Subcutaneous abdominal adipose tissue (tissue), 5 donors: ENCODE measurements around the gene MAGI3.
"Not testable (repeated sequence)": the region's sequence is repeated elsewhere in the genome, so short reads cannot be mapped to it uniquely, and the experiment has no call there.

Experiments used
- H3K27ac ChIP-seq: one replicate; pipeline ENCODE4 v1.7.0; 2013; ENCODE audit warnings: low read depth, mild to moderate bottlenecking, inconsistent platforms, low read length, moderate library complexity
- H3K27me3 ChIP-seq, 5 donors: one replicate each; pipeline ENCODE4 v1.7.0; 2013; ENCODE audit warnings: low read length in 5 of 5, inconsistent platforms in 1 of 5; ENCODE audit not compliant: control insufficient read depth in 5 of 5, insufficient read depth in 4 of 5
- H3K36me3 ChIP-seq, 5 donors: one replicate each; pipeline ENCODE4 v1.7.0; 2013; ENCODE audit warnings: low read length in 5 of 5; ENCODE audit not compliant: control insufficient read depth in 5 of 5, insufficient read depth in 5 of 5
- H3K4me1 ChIP-seq, 5 donors: one replicate each; pipeline ENCODE4 v1.7.0; 2013; ENCODE audit warnings: low read length in 5 of 5, mild to moderate bottlenecking in 3 of 5, moderate library complexity in 1 of 5; ENCODE audit not compliant: control insufficient read depth in 5 of 5, insufficient read depth in 5 of 5
- H3K4me3 ChIP-seq, 5 donors: one replicate each; pipeline ENCODE4 v1.7.0; 2013; ENCODE audit warnings: low read length in 5 of 5, low read depth in 1 of 5
- H3K9ac ChIP-seq, 5 donors: one replicate each; pipeline ENCODE4 v1.7.0; 2013; ENCODE audit warnings: low read length in 5 of 5, mild to moderate bottlenecking in 4 of 5, moderate library complexity in 3 of 5
- H3K9me3 ChIP-seq, 5 donors: one replicate each; pipeline ENCODE4 v1.7.0; 2013; ENCODE audit warnings: low read length in 5 of 5; ENCODE audit not compliant: control insufficient read depth in 5 of 5
- donor health status: healthy.
- donor health status: healthy.
- donor health status: healthy.
- donor health status: healthy.
- donor health status: healthy.

The MAGI3 gene

DNA sequence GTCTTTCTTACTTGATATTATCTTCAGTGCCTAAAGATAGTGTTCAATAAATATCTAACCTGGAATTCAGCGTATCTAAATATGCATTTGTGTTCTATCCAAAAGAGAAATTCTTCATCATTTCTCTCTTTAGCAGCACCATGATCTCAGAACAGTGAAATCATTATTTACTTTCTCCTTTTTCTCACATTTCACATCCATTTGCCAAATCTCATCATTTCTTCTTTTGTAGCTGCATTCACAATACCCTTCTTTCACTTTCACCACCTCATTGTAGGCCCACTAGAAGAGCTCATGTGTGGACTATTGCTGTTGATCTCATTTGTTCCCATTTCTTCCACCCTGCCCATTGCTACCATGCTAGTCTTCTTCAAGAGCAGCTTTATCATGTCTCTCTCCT is 191.0 kb downstream of the MAGI3 start:
- Histone ChIP-seq H3K4me1 (no peaks in the 10 kb centered on the region), H3K4me3 (no peak overlapping the region), H3K36me3 (peaks cover 0 to 10% (median 0%) of the 10 kb centered on the region in 5 donors), H3K27ac (no peak overlapping the region), H3K27me3 (no peaks in the 10 kb centered on the region), H3K9me3 (no peaks in the 10 kb centered on the region), H3K9ac (no peak overlapping the region)

DNA sequence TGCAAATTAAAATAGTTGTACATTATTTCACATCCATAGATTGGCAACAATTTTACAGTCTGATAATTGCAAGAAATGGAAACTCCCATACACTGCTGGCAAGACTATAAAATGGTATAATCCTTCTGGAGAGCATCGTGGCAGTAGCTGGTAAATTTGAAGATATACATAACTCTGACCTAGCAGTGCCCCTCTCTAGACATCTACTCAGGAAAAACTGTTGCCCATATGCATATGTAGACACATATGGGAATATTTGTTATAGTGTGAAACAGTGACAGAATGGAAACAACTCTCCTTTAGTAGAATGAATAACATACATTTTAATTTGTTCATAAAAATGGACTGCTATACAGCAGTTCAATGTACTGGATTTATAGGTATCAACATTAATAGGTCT is 191.8 kb downstream of the MAGI3 start:
- Histone ChIP-seq H3K27ac (no peak overlapping the region), H3K9ac (no peak overlapping the region), H3K27me3 (no peaks in the 10 kb centered on the region), H3K4me1 (no peaks in the 10 kb centered on the region), H3K36me3 (peaks cover 0 to 17% (median 0%) of the 10 kb centered on the region in 5 donors), H3K9me3 (no peaks in the 10 kb centered on the region), H3K4me3 (no peak overlapping the region)

DNA sequence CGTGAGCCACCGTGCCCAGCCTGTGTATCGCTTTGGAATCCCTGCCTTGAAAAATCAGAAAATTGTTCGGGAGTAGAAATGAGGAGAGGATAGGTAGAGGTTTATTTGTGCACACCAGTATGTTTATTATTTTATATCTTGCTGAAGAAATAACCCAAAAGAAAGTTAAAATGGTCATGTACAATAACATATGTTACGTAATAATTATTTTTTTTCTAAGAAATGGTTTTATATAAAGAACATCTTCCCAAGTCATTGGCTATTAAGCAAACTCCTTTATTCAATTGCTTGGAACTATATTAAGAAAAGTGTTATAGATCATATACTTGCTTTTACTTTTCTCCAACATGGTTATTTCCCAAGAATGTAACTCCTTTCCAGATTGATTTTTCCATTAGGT is 197.2 kb downstream of the MAGI3 start:
- peaks cover 0 to 18% (median 0%) of the 10 kb centered on the region in 5 donors for H3K36me3 ChIP-seq
- H3K9me3 ChIP-seq, result no peaks in the 10 kb centered on the region
- no peak overlapping the region for H3K4me3 ChIP-seq
- H3K4me1 ChIP-seq, result no peaks in the 10 kb centered on the region
- H3K9ac ChIP-seq, result no peak overlapping the region
- no peaks in the 10 kb centered on the region for H3K27me3 ChIP-seq
- H3K27ac ChIP-seq, result no peak overlapping the region

DNA sequence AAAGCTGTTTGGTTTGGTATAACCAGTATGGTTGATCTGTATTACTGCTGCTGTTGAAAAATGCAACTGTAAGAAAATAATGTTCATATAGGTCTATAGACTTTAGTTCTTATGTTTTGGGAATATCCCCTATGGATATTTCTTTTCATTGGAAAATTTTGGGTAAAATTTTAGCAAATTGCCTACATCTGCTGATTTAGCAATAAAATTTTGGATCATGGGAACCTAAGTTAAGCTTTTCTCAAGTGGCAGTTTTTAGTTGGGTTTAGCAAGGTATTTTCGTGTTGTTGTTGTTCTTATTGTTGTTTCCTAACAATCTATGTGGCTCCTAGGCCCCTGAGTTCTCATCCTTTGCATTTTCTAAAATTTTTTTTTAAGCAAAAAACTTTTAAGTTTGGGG is 201.9 kb downstream of the MAGI3 start:
- Histone ChIP-seq H3K4me3 (no peak overlapping the region), H3K9ac (no peak overlapping the region), H3K27ac (no peak overlapping the region), H3K4me1 (no peaks in the 10 kb centered on the region), H3K36me3 (peaks cover 2 to 34% (median 15%) of the 10 kb centered on the region in 5 donors), H3K27me3 (no peaks in the 10 kb centered on the region), H3K9me3 (peaks cover 0 to 4% (median under 1%) of the 10 kb centered on the region in 5 donors)

DNA sequence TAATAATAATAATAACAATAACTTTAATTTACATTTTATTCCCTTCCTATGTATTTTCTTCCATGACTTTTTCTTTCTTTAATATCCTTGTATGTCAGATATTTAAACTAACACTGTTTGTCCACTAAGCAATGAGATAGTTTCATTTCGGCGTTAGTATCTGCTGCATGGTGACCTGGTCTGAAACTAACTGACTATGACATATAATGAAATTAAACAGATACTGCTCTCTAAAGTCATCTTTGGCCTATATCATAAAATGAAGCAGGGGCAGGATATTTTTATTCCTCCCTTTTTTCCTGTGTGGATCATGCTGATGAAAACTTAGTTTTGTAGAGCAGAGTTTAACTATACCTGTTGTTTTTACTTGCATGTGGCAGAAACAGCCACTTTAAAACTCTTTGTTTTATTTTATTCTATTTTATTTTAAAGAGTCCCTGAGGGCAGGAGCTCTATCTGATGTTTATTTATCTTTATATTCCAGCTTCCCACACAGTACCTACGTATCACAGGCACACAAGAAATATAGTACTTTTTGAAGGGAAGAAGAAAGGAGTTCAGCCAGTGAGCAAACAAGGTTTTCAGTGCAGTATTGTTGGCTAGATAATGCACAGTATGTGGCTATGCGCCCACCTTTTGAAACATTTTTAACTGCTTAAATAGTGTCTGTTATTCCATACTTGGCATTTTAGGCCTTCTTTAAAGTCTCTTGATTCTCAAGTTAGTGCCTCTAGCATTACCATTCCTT is 203.4 kb downstream of the MAGI3 start:
- H3K4me1 ChIP-seq, result no peaks in the 10 kb centered on the region
- peaks cover 2 to 32% (median 21%) of the 10 kb centered on the region in 5 donors for H3K36me3 ChIP-seq
- H3K27me3 ChIP-seq, result no peaks in the 10 kb centered on the region
- no peak overlapping the region for H3K27ac ChIP-seq
- peaks cover 4 to 9% (median 6%) of the 10 kb centered on the region in 5 donors for H3K9me3 ChIP-seq
- no peak overlapping the region for H3K4me3 ChIP-seq
- no peak overlapping the region for H3K9ac ChIP-seq

DNA sequence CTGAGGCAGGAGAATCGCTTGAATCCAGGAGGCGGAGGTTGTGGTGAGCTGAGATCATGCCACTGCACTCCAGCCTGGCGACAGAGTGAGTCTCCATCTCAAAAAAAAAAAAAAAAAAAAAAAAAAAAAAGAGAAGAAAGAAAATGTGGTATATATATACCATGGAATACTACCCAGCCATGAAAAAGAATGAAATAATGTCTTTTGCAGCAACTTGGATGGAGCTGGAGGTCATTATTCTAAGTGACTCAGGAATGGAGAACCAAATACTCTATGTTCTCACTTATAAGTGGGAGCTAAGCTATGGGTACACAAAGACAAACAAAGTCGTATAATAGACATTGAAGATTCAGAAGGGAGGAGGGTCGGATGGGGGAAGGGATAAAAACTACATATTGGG is 214.2 kb downstream of the MAGI3 start:
- H3K27me3 ChIP-seq, H3K4me1 ChIP-seq, H3K27ac ChIP-seq, H3K4me3 ChIP-seq, H3K36me3 ChIP-seq, H3K9me3 ChIP-seq, H3K9ac ChIP-seq: not testable (repeated sequence)

DNA sequence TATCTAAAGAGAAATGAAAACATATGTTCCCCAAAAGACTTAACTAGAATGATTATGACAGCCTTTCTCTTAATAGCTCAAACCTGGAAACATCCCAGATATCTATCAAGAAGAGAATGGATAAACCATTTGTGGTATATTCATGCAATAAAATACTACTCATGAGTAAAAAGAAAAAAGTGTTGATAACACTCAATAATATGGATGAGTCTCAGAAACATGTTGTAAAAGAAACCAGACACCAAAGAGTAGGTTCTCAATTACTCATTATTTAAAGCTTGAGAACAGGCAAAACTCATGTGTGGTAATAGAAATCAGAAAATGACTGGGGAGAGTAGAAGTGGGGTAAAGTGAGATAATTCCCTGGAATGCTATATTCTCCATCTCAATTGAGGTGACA is 214.8 kb downstream of the MAGI3 start:
- H3K27me3 ChIP-seq, result no peaks in the 10 kb centered on the region
- H3K4me3 ChIP-seq, result no peak overlapping the region
- H3K9me3 ChIP-seq, result no peaks in the 10 kb centered on the region
- no peak overlapping the region for H3K9ac ChIP-seq
- H3K4me1 ChIP-seq, result no peaks in the 10 kb centered on the region
- no peaks in the 10 kb centered on the region for H3K36me3 ChIP-seq
- H3K27ac ChIP-seq, result no peak overlapping the region

DNA sequence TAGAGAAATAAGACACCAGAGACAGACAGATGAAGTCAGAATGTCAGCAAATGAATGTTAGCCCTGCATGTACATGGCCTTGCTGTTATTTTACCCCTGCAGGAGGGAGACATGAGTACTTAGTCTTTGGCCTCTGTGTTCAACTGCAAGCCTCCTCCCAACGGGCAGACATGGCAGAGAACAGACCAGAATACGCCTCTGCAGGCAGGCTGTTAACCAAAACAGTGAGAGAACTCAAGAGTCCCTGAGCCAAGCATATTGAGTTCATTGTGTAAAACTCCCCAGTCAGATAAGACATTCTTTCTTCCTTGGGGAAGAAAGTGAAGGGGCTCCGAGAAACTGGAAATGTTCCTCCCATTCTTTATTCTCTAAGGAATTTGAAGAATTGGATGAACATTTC is 218.1 kb downstream of the MAGI3 start:
- Histone ChIP-seq H3K36me3 (no peaks in the 10 kb centered on the region), H3K4me3 (no peak overlapping the region), H3K9ac (no peak overlapping the region), H3K9me3 (no peaks in the 10 kb centered on the region), H3K27me3 (no peaks in the 10 kb centered on the region), H3K27ac (no peak overlapping the region), H3K4me1 (no peaks in the 10 kb centered on the region)

DNA sequence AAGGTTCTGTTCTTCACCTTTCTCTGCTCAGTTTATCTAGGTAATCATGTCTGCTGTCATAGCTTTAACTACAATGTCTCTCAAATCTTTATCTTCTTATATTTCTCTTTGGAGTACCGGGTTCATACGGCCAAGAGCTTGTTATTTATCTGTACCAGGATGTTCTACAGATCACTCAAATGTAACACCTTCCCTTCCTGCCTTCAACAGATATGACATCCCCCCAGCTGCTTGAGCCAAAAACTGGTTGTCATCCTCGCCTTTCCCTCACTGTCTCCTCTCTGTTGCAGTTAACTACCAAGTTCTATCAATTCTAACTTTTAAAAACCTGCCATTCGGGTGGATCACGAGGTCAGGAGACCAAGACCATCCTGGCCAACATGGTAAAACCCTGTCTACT is 220.1 kb downstream of the MAGI3 start:
- peaks cover 0 to 4% (median 0%) of the 10 kb centered on the region in 5 donors for H3K4me1 ChIP-seq
- H3K9ac ChIP-seq, result no peak overlapping the region
- H3K27ac ChIP-seq, result no peak overlapping the region
- no peaks in the 10 kb centered on the region for H3K9me3 ChIP-seq
- H3K36me3 ChIP-seq, result no peaks in the 10 kb centered on the region
- no peaks in the 10 kb centered on the region for H3K27me3 ChIP-seq
- H3K4me3 ChIP-seq, result no peak overlapping the region

DNA sequence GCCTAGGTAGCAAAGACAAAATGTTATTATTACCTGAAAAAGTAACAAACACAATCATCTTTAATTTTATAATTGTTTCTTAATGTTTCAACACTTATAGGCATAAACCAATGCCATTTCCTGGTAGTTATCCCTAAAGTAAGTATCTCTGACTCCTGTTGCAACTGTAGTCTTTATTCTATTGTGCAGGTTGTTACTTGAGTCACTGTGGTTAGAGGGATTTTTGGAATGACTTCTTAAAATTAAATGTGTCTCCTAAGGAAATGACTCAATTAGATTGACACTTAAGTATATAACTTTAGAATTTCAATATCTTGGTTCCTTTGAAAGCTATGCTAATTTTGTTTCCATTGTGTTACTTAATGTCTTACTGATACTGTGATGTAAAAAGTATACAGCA is 225.1 kb downstream of the MAGI3 start:
- H3K27me3 ChIP-seq, result no peaks in the 10 kb centered on the region
- H3K36me3 ChIP-seq, result peaks cover 0 to 3% (median under 1%) of the 10 kb centered on the region in 5 donors
- H3K27ac ChIP-seq, result no peak overlapping the region
- no peak overlapping the region for H3K9ac ChIP-seq
- peaks cover 0 to 4% (median 0%) of the 10 kb centered on the region in 5 donors for H3K4me1 ChIP-seq
- H3K4me3 ChIP-seq, result no peak overlapping the region
- H3K9me3 ChIP-seq, result no peaks in the 10 kb centered on the region
